ENCODE results near the gene TNN. TPM values are rescaled to one million over a fixed set of nuclear protein-coding genes. Genes with fewer than 3 reads are reported as not detected.

Gene TNN
- total RNA-seq, 1 donor = not detected

Other genes starting within 250 kb of the TNN start
- 96.9 TPM for gene CACYBP, start 67.9 kb upstream of the TNN start, total RNA-seq
- gene MRPS14, start 44.4 kb upstream of the TNN start, total RNA-seq = 10.0 TPM
- gene KIAA0040, start 124.9 kb downstream of the TNN start, total RNA-seq = 17.2 TPM